ENCODE measurements around the gene CCM2.

DNA sequence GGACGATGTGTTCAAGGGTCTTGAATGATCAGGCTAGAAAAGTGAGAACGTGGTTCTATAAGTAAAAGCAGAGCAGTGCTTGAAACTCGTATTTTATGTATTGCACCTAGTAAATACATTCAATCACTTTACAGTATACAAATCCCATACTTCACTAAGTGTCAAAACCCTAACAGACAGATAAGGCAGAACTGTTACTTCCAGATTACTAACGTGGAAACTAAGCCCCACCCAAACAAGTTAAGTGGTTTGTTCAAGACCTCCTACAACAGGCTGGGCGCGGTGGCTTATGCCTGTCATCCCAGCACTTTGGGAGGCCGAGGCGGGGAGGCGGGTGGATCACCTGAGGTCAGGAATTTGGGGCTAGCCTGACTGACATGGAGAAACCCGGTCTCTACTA is 12.0 kb upstream of the CCM2 start:
- TF ChIP-seq CTCF (IDR thresholded peaks at IDR 0.05; ENCODE audit: low read length) (no peak), EZH2 (optimal IDR thresholded peaks at IDR 0.05; ENCODE audit: low read depth, low read length) (no peak)
